ENCODE results near the gene TRPM5. TPM values are rescaled to one million over a fixed set of nuclear protein-coding genes. Genes with fewer than 3 reads are reported as not detected.

TRPM5 gene
- polyA plus RNA-seq, 12 donors = 0.03 to 0.08 (median 0.05) TPM; not detected in 7

DNA sequence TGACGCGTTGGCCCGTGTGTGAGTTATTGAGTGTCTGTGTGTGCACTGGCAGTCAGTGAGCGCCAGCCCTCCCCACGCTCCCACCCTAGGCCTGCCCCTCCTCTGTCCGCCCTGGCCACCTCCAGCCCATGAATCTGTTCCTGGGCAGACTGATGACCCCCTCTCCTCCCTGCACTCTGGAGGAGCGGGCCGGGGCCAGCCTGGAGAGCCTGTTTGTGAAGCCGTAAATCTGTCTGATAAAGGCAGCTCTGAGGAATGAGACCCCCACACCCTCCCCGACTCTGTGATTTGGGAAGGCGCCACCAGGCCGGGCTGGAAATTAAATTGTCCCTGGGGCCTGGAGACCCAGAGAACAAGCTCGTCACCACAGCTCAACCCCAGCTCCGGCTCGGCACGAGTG lies 35.2 kb downstream of the TRPM5 start:
- DNase-seq = no peak

DNA sequence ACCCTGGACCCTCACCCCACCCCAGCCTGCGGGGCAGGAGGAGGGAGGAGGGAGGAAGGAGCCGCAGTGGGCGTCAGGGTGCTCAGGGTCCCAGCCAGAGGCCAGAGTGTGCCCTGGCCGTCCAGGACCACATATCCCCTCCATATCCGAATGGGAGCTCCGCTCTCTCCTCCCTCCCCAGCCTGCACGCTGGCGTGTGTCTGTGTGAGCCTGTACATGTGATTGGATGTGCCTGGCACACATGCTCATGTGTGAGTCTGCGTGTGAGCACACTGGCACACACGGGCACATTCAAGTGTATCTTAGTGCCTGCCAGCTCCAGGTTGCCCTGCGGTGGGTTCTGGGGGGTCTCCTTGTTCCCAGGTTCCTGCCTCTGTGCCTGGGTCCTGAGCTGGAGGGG lies 35.6 kb downstream of the TRPM5 start:
- no peak for DNase-seq

DNA sequence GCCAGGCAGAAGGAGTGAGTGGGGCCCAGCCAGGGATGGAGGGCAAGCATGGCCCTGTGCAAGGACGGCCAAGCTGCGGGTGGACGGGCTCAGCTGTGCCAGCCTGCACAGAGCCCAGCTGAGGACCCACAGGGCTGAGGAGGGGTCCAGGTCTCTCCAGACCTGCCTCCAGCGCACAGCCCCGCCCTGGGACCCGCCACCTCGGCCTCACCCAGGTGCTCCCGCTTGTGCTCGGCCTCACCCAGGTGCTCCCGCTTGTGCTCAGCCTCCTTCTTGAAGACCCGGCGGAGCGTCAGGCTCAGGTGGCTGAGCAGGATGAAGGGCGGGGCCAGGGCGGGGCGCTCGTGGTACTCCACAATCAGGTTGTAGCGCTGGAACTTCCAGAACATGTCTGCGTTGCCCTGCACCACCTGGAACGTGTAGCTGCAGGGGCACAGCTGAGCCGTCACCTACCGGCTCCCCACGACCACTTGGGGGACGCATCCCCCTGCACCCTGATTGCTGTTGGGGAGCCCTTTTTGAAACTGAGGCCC lies 37.4 kb downstream of the TRPM5 start:
- DNase-seq = no peak

DNA sequence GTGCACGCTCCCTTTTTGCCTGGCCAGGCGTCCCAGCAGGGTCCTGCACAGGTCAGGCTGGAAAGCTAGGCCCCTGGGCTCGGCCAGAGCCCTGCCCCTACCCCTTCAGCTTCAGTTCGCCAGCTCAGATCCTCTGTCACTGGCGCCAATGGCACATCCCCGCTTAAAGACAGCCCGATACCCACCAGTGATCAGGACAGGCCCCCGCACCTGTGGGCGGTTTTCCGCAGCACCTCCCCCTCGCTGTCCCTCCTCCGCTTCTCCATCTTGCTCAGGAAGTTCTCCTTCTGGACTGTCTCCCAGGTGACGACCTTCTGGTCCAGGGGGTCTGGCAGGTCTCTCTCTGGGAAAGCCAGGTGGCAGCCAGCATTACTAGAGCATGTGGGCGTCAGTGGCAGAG lies 37.9 kb downstream of the TRPM5 start:
- no peak for DNase-seq

DNA sequence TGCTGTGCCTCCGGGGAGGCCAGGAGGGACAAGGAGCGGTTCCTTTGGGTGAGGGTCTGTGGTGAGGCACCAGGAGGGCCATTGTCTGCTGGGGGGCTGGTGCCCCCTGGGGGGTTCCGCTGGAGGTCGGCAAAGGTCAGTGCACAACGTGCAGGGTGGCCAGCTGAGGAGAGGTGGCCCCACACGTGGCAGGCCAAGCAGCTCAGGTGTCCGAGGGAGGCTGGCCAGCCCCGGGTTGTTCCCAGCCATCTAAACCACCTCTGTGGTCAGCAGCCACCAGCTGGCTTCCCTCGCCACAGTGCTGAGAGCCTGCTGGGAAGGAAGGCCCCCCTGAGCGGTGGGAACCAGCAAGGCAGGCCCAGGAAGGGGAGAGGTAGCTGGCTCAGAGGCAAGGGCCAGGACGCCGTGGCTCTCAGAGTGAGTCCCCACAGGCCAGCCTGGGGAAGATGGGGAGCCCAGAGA lies 39.5 kb downstream of the TRPM5 start:
- no peak for DNase-seq

DNA sequence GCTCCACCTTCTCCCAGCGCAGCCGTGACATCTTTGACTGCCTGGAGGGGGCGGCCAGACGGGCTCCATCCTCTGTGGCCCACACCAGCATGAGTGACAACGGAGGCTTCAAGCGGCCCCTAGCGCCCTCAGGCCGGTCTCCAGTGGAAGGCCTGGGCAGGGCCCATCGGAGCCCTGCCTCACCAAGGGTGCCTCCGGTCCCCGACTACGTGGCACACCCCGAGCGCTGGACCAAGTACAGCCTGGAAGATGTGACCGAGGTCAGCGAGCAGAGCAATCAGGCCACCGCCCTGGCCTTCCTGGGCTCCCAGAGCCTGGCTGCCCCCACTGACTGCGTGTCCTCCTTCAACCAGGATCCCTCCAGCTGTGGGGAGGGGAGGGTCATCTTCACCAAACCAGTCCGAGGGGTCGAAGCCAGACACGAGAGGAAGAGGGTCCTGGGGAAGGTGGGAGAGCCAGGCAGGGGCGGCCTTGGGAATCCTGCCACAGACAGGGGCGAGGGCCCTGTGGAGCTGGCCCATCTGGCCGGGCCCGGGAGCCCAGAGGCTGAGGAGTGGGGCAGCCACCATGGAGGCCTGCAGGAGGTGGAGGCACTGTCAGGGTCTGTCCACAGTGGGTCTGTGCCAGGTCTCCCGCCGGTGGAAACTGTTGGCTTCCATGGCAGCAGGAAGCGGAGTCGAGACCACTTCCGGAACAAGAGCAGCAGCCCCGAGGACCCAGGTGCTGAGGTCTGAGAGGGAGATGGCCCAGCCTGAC lies 41.2 kb downstream of the TRPM5 start:
- no peak for DNase-seq

DNA sequence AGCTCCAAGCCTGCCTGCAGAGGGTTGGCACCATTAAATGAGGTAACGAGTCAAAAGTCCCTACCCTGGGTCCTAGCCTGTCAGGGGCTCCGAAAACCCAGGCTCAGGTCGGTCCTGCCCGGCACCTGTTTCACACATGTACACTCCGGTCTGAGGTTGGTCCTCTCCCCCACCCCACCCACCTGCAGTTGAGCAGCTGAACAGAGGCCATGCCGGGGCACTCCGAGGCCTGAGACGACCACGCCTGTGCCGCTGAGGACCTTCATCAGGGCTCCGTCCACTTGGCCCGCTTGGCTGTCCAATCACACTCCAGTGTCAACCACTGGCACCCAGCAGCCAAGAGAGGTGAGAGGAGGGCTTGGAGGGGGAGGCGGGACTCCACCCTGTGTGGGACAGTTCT lies 42.2 kb downstream of the TRPM5 start:
- DNase-seq = no peak

DNA sequence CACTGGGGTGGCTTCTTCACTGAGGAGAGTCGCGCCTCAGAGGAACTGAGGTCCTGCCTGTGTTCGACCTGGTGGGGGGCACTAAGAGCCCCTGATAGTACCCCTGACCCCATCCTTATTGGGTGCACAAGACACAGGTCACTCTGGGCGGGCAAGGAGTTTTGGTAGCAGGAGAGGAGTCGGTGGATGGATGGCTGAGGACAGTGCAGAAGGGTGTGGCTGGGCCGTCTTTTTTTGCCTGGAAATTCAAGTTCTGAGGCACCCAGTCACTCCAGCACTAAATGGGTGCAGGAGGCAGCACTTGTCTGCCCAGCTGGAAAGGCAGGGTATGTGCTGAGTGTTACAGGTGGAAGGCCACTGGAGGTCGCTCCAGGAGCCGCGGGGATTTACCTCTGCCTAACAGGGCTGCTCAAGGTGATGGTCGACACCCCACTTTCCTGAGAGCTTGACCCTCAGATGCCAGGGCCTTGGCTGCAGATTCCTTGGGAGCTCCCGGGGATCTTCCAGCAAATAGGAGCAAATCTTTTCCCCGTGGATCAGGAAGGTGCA lies 42.8 kb downstream of the TRPM5 start:
- DNase-seq = no peak

DNA sequence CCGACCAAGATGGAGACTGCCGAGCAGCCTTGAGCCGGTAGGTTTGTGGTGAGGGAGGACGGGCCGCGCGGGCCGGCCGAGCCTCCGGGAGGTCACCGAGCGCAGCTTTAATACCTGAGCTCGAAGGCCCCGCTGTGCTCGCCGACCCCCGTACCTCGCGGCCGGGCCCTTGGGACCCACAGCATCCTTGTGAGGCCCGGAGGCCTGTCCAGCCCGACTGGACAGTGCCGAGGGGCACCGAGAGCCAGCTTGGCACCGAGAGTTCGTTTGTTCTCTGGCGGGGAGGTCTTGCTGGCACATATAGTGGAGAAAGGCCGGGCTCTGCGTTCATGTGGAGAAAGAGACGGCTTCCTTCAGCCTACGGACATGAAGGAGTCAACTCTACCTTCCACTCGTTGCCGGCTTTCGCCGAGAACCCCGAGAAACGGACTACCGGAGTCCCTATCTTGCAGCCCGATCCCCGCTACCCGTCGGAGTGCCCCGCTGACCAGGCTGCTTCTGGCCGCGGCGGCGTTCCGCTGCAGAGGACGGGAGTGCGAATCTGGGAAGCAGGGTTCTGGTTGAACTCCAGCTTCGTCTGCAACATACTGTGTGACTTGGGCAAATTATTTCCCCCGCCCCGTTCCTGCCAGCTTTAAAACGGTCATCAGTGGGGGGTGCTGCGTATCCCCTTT lies 43.4 kb downstream of the TRPM5 start:
- no peak for DNase-seq

DNA sequence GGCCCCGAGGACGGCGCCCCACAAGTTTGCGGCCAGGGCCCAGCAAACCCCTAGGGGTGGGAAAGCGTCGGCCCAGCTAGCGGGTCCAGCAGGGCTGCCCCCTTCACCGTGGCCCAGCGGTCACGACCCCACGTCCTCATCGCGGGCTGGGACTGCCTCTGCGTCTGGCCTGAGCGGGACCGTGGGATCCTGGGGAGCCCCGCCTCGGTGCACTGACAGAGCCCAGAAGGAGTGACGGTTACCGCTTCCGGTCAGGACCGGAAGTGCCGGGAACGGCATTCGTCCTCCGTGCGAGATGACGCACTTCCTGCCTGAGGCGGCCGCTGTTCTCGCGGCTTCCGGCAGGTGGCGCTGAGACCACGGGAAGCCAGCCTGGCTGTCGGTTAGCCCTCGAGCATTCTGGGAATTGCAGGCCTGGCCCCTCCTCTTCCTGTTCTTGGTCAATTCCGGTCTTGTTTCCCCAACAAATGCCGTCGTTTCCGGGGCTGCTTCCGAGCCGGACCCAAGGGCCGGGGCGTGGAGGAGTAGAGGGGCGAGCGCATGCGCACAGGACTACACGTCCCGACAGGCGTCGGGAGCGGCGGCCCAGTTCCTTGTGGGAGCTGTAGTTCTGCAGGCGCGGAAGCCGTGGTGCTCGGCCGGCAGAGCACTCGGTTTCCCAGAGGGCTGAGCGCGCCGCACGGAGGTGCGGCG lies 44.1 kb downstream of the TRPM5 start, which contains the start of gene TSSC4:
TSS of gene TSSC4 (plus strand) at position 682 of the 693 bp plus-strand sequence. CDS start 1,884 bp downstream, outside the sequence.
- DNase-seq = peak; percentile 100

DNA sequence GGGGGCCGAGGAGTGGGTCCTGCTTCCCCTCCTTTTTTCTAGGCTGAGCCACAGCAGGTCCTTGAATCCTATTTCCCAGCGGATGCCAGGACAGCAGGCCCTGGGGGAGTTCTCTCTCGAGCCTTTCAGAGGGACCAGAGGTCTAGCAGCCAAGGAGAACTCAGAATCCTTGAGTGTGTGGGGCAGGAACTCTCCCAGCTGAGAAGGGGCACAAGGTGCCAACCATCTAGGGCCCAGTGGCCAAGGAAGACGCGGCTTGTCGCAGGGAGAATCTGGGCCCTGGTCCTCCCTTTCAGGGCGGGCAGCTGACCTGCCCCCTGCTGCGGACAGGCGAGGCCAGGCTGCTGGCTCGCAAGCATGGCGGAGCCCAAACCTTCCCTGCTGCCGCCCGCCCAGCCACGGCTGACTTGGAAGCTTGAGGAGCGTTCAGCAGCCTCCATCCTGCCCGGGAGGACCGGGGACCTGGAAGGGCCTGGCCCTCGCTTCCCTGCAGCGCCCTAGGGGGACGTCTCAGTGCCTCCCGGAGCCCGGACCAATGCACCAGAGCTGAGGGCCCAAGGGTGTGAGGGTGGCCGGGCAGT lies 44.7 kb downstream of the TRPM5 start:
- no peak for DNase-seq

DNA sequence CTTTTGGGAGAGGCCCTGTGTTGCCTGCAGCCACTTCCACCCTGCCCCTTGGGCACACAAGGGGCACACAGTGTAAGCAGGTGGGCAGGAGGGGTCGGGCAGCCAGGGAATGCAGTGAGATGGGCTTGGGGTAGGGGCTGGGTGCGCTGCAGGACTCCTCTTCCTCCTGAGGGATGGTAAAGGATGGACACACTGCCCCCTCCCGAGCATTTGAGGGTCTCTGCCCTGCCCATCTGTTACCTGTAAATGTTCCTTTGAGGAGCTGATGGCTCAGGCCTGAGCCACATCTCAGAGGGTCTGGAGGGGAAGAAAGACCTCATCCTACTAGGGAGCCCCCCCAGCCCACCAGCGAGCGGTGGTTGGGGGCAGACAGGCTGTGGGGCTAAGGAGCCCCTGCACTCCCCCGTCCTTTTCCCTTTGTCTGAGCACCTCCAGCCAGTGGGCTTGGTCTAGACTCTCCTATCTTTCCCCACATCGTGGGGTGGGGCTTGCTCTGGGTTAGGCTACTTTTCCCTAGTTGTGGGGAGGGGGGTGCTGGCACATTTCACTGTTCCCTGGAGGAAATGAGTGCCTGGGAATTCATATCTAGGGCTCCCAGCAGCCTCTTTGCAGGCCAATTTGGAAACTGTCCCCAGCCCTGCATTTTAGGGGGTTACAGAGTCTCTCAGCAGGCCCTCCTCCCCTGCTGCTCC lies 45.5 kb downstream of the TRPM5 start:
- DNase-seq = no peak

DNA sequence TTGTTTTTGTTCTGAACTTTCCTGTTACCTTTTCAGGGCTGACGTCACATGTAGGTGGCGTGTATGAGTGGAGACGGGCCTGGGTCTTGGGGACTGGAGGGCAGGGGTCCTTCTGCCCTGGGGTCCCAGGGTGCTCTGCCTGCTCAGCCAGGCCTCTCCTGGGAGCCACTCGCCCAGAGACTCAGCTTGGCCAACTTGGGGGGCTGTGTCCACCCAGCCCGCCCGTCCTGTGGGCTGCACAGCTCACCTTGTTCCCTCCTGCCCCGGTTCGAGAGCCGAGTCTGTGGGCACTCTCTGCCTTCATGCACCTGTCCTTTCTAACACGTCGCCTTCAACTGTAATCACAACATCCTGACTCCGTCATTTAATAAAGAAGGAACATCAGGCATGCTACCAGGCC lies 47.3 kb downstream of the TRPM5 start:
- no peak for DNase-seq

DNA sequence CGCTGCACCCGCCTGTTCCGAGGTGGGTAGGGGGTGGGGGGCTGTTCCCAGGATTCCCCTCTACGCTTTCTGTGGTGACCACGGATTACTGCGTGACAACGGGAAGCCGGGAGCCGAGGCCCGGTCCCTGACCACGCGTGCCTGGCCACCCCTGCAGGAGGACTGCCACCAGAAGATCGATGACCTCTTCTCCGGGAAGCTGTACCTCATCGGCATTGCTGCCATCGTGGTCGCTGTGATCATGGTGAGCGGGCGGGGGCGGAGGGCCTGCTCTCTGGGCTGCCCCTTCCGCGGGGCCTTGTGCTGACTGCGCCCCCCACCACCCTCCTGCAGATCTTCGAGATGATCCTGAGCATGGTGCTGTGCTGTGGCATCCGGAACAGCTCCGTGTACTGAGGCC lies 47.8 kb downstream of the TRPM5 start:
- DNase-seq = no peak

DNA sequence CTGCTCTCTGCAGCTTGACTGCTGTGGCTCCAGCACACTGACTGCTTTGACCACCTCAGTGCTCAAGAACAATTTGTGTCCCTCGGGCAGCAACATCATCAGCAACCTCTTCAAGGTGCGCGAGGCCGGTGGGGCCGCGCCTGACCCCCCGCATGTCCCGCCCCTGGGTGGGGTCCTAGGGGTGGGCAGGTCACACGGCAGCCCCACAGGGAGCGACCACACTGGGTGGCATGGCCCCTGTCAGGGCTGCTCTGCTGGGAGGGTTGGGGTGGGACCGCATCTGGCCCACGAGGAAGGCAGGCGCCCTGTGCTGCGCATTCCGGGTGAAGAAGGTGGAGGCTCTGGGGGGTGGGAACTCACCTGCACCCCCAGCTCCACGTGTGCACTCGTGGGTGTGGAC lies 48.5 kb downstream of the TRPM5 start:
- no peak for DNase-seq

DNA sequence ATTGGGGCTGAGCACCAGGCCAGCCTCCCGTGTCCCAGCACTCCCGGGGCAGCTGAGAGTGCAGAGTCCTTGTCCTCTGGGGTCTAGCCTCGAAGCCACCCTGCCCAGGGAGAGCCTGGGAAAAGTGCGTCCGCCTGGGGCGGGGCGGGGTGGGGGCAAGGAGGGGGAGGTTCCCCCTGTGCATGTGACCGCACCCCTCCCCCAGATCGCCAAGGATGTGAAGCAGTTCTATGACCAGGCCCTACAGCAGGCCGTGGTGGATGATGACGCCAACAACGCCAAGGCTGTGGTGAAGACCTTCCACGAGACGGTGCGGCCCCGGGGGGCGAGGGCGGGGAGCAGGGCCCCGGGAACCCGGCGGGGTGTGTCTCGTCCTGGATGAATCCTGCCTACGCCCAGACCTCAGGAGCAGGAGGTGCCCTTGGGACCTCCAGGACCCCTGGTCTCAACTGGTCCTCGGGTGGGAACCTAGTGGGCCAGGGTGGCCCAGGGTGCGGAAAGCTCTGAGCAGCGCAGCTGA lies 49.0 kb downstream of the TRPM5 start:
- DNase-seq = no peak

DNA sequence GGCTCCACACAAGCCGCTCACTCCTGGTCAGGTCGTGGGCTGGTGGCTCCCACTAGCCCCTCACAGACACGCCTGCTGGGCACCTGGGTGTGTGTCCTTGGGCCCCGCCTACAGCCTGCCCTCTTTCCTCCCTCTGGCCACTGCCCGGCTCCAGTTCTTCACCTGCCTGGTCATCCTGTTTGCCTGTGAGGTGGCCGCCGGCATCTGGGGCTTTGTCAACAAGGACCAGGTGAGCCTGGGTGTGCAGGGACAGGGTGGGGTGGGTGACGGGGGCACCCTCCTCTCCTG lies 49.6 kb downstream of the TRPM5 start:
- DNase-seq = no peak

Measured in muscle of arm (tissue), 12 donors.